GM18868 (cell line): ENCODE results near the gene RWDD1.
A peak's percentile ranks its signal among the peaks of the same experiment; 100 is the strongest.
"Not testable (repeated sequence)": the region's sequence is repeated elsewhere in the genome, so short reads cannot be mapped to it uniquely, and the experiment has no call there.

Source experiments
- ATAC-seq: cut with Tn5 transposase; IDR thresholded peaks from one replicate; pipeline ENCODE4 v1.9.1; 2021; ENCODE audit warnings: mild to moderate bottlenecking, moderate library complexity; ENCODE audit not compliant: unreplicated experiment

RWDD1 gene

DNA sequence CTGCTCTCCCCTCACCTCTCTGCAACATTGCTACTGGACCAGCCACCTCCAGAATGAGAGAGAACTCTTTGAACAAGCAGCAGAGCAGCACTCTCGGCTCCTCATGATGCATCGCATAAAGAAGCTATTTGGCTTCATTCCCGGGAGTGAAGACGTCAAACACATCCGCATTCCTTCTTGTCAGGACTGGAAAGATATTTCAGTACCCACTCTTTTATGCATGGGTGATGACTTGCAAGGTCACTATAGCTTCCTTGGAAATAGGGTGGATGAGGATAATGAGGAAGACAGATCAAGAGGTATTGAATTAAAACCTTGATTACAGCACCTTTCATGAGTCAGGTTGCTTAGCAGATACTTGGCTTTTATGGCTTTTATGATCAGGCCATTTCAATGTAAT is 13.4 kb upstream of the RWDD1 start:
- no peak for ATAC-seq

DNA sequence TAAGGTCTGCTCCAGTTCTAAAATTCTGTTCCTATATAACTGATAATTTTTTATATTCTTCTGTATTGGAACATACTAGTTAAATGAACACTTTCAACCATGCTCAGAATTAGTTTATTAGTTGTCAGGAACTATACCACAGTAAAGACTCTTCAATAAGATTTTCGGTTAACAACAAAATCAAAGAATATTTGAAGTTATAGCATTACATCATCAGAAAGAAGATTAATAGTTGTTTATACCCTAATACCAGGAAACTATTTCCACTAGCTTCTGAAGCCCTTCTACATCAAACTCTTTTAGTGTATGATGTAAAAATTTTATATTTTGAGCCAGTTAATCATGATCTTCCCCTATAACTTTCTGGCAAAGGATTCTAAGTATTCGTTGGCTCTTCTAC is 11.2 kb upstream of the RWDD1 start:
- no peak for ATAC-seq

DNA sequence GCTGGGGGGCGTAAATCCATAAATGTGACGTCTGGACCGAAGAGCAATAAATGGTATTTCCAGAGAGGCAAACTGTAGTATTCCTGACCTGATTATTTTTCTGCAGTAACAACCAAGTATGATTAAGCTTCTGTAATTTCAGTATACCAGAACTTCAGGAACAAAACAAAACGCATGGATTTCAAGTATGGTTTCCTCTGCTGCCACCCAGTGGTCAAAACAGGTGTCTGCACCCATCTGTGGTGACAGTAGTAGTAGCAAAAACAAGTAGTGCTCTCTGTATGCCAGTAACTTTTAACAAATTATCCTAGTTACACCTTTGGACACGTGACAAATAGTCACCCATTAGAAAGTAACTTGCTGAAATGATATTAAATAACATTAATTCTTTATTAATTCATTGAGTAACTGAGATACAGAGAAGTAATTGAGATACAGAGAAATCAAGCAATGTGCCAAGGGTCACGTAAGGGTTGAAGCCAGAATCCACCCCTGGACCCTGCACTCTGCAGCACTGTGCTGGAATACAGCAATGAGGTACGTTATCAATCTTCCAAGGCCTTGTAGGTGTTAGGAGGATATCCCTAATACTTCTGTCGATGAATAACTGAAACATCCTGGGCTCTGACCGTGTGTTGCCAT is 9.8 kb upstream of the RWDD1 start:
- ATAC-seq, result peak; percentile 71

DNA sequence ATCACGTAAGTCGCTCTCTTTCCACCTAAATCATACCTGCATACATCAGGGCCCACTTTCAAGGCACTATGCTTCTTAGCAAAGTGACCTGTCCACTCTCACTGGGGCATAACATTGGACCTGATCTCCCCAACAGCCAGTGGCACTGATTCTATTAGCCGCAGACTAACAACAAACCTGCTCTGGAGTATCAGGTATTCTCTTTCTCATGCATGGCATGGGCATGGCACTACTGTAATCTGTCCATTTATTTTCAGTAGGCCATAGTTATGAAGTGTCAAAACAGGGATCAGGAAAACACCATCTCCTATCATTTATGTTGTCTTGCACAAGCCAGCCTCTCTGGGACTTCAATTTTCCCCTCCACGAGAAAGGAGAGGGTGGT is 9.3 kb upstream of the RWDD1 start:
- ATAC-seq, result no peak

DNA sequence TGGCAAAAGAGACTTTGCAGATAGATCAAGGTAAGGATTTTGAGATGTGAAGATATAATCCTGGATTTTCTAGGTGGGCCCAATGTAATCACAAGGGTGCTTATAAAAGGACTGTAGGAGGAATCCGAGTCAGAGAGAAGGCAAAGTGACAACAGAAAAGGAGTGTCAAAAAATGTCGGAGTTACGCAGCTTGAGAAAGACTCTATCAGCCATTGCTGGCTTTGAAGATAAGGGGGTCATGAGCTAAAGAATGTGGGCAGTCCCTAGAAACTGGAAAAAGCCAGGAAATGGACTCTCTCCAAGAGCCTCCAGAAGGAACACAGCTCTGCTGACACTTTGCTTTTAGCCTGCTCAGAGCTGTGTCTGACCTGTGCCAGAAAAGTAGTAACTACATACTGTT is 8.7 kb upstream of the RWDD1 start:
- ATAC-seq, result no peak

DNA sequence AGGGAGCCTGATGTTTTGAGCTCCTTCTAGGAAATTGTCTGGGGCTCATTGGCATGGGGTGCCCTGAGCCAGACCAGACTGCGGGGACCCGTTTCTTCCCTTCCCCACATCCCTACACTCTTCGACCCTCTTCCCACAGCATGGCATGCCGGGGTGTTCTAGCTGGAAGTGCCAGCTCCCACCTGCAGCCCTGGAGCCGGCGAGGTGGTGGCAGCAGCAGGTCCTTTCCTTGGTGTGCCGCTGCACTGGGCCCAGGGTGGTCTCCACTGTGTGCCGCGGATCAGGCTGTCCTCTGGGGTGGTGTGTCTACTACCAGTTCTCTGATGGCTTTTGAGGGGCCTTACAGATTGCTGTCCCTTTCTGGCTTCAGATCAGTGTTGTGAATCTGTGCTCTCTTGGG is 7.5 kb upstream of the RWDD1 start:
- ATAC-seq, result no peak

DNA sequence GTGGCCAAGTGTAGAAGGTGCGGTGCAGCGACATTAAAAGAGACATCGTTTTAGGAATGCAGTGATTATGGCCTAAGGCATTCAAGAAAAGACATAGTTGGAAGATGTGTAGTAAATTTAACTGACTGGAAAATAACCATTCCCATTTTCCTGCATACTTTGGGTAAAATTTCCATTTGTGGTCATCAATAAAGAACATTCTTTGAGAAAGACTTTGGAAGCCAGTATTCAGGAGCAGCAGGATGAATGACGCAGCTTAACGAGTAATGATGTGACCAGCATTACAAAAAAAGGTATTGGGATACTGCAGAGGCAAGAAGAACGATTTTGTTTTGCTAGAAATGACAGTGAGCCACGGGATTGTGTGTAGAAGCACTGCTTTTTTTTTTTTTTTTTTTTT is 7.0 kb upstream of the RWDD1 start:
- ATAC-seq, result no peak

DNA sequence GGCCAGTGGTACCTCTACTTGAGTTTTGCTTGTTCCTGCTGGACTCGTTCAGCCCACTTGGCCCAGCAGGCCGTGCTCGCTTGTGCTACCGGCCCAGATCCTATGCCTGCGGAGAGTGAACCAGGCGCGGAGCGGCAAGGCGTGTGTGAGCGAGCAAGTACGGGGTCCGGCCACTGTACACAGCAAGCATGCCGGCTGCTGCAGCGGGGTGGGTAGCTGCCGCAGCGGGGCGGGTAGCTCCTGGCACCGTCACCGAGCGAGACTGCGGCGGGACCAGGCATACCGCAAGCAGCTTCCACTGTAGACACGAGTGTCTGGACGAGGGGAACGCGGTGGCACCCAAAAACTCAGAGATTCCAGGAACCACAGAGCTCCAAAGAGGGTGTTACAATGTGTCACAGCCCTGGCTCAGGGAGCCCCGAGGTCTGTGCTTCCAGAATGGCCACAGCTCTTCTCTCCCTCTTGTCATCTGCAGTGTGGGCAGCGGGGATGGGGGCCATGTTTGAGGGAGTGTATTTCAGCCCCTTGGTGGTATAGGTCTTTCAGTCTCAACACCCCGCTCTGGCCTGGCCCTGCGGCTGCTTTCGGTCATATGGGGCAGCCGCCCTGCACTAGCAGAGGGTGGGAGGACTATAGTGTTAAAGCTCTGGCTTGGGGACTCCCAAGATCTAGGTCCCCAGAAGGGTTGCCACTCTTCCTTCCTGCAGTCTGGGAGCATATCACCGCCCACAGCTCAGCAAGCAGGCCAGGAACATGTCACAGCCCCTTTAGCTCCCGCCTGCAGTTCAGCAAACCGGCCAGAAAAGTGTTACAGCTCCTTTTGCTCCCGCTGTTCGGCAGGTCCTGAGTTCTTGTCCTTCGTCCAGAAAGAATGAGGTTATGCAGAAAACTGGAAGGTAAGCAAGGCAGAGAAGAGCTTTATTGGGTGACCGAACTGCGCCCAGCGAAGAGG is 6.1 kb upstream of the RWDD1 start:
- ATAC-seq, result peak; percentile 55

DNA sequence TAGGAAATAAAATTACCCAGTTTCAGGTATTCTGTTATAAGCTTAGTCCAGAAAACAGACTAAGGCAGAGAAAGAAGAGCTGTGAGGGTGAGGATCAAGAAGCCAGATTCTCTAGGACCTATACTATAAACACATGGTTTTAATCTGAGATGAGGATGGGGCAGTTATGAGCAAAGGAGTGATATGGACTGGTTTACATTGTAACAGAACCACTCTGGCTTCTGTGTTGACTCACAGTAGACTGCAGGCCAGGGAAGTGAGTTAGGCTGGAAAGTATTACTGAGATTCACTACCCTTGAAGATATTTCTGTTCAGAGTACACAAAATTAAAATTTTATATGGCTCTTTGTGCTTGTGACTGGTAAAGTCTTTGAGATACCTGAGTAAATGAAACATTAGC is 3.2 kb upstream of the RWDD1 start:
- ATAC-seq, result no peak

DNA sequence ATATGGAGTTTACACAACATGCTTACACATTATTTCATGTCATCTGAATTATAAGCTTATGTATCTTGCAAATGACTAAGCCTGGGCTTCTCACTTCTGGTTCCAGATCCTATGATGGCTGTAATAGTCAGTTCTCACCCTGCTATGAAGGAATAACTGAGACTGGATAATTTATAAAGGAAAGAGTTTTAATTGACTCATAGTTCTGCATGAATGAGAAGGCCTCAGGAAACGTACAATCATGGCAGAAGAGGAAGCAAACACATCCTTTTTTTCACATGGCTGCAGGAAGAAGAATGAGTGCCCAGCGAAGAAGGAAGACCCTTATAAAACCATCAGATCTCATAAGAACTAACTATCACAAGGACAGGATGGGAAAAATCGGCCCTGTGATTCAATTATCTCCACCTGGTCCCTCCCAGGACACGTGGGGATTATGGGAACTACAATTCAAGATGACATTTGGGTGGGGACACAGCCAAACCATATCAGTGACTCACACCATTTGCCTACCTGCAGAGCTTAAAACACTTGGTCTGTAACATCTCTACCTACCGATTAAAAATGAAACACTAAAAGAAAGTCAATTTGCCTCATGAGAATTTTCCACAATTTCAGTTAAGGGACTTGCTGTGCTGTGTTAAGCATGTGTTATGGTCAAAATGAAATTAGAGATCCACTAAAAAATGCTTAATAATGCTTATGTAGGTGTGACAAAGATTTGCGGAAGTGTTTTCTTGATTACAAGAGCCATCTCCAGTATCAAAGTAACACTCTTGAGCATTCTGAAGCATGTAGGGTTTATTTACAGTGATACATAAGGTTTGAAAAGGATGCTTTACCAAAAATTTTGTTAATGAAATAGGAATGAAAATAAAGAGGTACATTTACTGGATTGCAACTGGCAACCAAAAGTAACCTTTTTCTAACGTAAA is 2.2 kb upstream of the RWDD1 start:
- ATAC-seq, result no peak

DNA sequence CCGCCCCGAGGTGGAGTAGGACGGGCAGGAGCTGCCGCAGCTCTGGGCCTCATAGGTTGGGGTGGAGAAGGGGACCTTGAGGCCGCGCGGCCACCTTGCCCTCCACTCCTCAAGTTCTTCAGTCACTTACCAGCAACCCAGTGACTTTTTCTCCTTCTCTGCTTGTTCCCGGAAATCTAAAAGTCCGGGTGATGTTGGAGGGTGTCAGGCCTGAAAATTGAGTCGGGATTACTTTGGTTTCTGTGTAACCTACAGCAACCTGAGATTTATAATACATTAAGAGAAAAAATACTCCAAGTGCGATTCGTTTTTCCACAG is 338 bp downstream of the RWDD1 start:
- ATAC-seq, result no peak

DNA sequence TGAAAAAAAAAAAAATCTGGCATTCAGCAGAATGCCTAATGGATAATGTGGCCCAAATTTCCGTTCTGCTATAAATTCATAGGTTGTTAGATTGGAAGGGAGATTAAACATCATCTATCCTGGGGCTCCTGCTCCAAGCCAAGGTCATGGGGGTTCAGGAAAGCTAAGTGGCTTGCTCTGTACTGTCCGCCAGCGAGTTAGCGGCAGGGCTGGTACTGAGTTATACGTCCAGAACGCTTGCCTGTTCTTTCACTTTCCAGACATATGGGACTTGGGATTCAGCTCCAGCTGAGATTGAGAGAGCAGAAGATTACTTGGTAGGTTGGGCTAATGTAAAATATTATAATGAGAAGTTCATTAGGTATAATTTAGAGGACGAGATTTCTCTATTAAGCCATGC is 858 bp downstream of the RWDD1 start:
- ATAC-seq, result no peak

DNA sequence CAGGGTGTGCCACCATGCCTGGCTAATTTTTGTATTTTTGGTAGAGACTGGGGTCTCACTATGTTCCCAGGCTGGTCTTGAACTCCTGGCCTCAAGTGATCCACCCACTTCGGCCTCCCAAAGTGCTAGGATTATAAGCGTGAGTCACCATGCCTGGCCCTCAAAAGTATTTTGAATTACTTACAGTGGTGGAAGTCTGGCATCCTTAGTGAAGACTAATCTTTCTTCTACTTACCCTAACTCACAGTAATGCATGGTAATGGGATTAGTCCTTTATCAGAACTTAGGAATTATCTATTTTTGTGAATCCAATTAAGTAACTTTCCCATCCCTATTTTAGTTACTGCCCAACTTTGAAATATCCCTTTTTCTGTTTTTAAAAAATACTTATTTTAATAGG is 3.9 kb downstream of the RWDD1 start:
- no peak for ATAC-seq

DNA sequence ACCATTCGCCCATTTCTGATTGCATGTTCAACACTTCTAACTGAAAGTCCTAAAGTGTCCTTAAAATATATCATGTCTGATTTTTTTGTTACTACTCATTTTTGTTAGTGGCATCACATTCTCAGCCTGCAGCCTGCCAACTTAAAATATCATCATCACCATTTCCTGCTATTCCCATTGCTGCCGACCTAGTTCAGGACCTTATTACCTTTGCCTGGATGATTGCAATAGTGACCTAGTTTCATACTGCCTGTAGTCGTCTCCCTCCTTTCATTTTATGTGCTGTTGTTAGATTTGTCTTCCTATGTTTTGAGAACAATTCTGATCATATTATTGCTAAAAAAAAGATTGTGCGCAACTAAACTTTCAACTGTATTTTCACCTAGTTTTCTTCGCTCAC is 6.2 kb downstream of the RWDD1 start:
- no peak for ATAC-seq

DNA sequence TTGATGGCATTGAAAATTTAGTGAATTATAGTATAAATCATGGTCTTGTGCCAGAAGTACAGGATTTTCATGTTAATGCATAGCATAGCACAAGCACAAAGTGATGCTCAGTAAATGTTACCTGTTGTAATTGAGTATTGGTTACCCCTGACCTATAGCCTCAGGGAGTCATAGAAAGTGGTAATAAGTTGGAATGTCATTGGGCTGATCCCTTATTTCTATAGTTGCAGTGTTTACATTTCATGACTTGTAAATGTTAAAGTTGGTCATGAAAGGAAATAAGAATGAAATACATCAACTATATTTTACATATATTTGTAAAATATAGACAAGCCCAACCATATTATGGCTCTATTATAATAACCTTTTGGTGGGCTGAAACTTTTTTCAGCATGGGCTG is 7.0 kb downstream of the RWDD1 start:
- no peak for ATAC-seq

DNA sequence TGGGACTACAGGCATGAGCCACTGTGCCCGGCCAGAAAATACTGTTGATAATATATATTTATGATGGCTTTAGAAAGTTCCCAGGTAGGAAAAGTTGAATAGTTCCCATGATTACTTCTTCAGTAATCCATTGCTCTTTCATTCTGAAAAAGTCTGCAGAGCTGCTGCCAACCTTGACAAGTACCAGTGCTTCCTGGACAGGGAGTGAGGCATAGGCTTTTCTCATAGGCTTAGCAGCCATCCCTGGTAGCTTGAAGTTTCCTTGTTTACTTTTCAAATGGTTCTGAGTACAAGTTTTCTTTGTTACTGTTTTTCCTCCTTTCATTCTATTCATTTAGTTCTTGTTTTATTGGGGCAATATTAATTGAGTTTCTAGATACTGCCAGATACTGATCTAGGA is 7.8 kb downstream of the RWDD1 start:
- no peak for ATAC-seq

DNA sequence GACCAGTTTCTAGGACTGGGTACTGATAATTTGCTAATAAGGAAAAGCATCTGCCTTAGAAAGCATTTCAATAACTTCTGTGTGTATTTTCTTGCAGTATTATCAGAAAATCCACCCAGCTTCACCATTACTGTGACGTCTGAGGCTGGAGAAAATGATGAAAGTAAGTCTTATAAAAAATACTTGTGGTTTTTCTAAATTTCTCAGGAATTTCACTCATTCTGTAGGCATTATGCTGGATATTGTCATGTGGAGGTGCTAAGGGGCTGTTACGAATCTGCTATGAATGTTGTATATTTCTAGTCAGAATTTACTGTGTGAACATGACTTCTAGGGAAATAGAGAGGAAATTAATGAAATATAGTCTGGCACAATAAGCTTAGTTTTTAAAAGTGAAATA is 8.9 kb downstream of the RWDD1 start:
- ATAC-seq, result no peak

DNA sequence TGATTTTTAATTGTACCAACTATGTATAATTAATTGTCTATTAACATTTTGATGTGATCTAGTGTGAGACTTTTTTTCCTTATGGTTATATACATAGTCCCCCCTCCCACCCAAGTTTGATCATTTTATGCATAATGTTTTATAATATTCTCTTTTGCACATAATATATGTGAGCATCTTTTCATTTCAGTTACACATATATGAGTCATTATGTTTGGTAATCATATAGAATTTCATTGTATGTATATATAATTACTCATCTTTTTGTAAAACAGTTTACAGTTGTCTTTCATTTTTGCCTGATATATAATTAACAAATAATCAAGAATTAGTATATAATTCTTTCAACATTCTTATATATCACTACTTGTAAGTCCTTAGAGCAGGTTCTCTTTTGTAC is 15.0 kb downstream of the RWDD1 start:
- ATAC-seq, result no peak

DNA sequence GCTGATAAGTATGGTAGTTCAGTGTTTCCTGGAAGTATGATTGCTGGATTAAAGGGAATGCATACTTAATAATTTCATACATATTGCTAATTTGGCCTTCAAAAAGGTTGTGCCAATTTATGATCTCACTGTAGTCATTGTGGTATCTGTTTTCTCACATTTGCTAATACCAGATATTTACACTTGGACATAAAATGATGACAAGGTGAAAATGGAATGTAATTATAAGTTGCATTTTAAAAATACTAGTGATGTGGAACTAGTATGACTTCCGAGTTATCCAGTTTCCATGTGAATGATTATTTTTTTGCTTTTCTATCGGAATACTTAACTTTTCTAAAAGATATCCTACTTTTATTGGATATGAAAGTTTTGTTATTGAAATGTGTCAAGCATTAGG is 15.4 kb downstream of the RWDD1 start:
- no peak for ATAC-seq

DNA sequence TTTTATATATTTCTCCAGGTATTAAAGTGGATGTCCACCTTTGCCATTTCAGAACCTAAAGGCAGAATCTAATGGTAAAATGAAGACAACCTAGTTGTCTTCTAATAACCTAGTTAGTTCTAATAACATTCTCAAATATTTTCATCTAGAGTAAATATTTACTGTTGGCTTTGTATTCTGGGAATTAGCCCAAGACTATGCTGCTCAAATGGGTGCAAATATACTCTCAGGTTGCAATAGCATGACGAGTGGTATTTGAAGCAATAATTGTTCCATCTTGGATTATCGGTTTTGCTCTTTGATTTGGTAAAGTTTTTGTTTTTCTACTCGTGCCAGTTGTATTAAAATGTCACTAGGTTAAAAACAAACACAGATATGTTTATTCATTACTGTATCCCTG is 23.9 kb downstream of the RWDD1 start:
- no peak for ATAC-seq

DNA sequence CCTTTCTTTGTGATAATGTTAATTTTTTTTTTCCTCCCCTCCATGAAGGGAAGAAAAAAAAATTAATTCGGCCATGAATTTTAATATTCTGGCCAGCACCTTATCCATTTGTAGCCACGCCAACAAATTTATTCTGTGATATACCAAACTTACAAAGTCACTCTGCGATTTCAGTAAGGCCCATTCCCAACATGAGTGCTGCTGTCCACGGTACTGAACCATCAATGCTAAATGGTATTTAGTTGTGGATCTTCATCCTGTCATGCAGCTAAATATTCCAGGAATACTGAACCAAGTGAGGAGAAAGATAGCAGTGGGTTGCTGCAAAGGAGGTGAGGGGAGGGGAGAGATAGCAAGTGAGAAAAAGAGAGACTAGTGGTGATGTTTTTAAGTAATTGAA is 25.5 kb downstream of the RWDD1 start:
- no peak for ATAC-seq

DNA sequence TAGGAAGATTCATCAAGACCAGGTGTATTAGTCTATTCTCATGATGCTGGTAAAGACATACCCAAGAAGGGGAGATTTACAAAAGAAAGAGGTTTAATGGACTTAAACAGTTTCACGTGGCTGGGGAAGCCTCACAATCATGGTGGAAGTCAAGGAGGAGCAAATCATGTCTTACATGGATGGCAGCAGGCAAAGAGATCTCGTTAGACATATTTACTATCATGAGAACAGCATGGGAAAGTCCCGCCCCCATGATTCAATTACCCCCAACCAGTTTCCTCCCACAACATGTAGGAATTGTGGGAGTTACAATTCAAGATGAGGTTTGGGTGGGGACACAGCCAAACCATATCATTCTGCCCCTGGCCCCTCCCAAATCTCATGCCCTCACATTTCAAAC is 32.6 kb downstream of the RWDD1 start:
- ATAC-seq, result not testable (repeated sequence)
